Pons (tissue), 1 donor: ENCODE measurements around the gene BMP5.

Experiments used
- DNase-seq: peaks from one replicate; pipeline ENCODE4 v3.0.0-alpha.2; 2016; ENCODE audit warnings: low spot score

The BMP5 gene

DNA sequence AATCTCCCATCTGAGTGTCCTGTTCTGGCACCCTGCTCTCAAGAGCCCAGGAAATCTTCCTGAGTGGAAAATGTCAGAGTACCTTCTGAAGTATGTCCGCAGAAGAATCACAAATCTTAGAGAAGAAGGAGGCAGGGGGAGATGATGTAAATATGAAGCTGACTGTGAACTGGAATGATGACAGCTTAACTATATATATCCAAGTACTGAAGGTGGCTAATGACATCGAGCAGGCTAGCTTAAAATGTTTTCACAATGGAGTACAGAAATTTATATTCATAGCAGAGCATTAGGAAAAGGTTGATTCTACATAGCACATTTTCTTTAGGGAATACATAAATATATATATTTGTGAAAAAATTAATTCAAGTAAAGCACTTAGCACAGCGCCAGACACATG is 64.3 kb downstream of the BMP5 start:
- no peak for DNase-seq

DNA sequence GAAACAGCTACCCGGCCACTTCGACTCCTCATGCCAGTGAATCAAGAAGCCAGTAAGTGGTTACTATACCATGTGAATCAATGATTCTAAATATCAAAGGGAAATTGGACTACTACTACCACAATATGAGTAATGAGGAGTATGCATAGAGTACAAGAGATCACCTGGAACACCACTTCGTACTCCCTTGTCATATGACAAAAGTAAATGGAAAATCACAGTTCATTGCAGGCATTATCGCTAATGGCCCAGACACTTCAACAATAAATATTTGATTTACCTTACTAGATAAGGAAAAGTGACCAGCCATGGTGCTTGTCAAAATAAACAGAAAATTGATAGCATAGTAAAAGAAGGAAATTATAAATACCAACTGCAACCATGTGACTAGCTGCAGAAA is 73.1 kb downstream of the BMP5 start:
- no peak for DNase-seq

DNA sequence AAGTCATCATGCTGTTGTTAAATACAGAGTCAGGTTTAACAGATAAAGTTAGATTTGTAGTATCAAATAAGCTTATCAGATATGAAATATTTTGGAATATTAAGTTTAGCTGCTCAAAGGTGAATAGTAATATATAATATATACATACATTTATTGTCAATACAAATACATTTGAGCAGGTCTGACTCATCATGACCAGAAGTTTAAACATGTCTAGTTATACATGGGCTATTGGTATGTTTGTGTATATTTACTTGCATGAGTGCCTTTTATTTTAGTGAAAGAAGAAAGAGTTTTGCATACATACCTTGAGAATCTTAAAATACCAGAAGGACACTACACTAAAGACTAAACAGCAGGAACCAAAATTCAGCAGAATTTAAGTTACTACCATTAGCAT is 76.8 kb downstream of the BMP5 start:
- DNase-seq, result no peak

DNA sequence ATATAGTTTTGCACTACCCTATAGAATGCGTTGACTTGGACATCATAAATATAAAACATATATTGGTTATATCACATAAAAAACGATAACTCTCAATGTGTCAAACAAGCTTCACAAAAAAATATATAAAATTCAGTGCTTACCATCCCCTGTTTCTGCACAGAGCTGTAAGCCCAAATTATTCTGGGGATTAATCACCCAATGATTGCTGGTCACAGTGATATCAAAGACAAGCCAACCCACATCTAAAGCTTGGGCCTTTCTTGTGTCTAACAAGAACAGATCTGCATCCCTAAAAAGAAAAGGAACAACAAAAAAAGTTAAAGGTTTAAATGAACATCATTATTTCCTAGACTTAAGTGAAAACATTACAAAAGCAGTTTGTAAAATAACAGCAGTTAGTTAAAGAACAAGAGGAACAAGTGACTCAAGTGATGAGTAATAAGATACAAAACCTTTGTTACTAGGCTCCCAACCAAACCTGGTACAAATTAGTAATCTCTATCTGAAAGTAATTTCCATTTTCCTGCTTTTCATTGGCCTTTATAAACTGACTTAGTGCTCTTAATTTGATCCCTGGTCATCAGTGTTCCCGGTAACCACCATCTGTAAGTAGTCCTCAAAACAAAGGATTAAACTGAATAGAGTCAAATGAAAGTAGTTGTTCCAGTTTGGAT is 81.1 kb downstream of the BMP5 start:
- DNase-seq, result no peak

DNA sequence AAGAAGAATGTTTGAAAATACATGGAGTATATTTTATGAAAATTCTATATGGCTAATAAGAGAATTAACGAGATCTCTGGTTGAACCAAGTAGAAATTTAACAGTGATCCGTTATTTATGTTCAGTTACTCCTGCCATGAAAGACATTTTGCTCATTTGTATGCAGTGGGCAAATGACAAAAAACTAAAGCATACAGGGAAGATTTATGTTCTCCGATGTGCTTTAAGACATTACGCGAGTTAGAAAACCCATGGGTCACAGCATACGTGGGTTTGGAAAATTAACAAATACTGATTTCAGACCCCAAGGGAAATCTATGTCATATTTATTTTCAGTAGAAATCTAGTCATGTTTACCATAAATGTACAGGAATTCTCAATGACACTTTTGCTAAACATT is 90.1 kb downstream of the BMP5 start:
- no peak for DNase-seq

DNA sequence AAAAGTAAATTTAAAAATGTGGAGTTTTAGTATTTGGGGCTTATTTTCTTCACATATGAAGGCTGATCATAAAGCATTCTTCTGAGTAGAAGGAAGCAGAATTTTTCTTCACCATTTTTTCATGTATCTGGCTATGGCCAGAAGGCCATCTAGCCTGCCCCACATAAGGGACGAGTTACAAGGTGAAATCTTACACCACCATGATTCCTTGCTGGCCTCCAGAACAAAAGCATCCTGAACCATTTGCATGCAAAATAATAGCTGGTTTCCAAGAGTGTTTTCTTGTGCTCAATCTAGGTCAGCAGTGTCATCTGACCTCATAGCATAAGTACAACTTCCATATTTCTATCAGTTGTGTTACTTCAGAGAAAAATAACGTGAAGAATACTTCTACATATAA is 93.1 kb downstream of the BMP5 start:
- DNase-seq, result no peak

DNA sequence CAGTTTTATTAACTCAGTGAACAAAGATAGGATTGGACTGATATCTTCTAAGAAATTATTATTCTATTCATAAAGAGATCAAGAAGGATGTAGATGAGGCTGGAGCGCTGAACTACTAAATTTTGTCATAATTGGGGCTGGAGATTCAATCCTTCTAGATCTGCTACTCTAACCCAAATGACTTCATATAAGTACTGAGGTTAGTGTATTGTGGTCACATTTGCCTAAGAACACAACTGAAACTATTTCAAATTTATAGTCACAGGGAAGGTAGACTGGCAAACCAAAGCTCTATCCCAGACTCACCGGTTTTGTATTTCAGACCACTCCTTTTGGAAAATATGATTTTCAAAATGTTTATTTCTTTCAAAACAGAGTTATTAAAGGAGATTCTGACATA is 96.7 kb downstream of the BMP5 start:
- DNase-seq, result no peak

DNA sequence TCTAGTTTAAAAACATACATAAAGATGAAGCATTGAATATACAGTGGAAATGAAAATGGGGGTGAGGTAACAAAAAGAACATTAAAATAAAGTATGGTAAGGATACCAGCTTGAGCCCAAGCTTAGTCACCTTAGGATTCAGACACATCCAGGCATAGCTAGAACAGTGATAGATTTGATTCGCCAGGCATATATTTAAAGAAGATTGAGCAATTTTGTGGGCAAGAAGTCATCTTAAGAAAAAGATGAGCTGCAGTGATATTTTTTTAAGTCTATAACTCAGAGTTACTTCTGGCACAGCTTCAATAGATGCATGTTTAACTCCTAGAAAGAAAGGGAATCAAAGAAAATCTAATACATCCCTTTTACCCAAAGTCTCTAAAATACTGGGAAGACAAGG is 97.9 kb downstream of the BMP5 start:
- no peak for DNase-seq

DNA sequence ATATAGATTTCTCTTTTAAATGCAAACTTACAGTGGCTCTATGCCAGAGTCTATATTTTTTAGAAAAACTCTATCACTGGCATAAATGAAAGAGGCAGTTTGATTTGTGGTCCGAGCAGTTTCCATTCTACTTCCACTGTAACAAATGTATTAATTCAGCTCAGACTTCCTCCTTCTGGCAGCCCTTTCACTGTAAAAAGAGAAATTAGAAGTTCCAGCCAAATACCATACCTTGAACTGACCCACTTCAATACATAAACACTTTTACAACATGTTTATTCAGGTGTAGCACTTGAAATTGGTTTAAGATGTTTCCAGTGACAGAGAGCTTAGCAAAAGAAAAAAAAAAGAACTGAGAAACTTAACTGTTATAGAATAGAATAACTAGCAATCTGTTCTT is 99.3 kb downstream of the BMP5 start:
- no peak for DNase-seq

DNA sequence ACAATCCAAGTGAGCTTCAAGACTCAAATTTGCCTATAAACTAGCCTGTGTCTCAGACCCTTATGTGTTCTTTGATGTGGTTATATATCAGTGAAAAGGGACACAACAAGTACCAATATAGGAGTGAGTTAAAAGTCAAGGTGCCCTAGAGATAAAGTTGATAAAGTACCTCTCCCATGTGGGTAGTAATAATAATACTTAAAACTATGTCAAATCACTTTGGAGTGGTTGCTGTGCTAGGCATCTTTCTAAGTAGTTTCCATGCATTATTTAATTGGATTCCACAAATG is 100.4 kb downstream of the BMP5 start:
- DNase-seq, result no peak

DNA sequence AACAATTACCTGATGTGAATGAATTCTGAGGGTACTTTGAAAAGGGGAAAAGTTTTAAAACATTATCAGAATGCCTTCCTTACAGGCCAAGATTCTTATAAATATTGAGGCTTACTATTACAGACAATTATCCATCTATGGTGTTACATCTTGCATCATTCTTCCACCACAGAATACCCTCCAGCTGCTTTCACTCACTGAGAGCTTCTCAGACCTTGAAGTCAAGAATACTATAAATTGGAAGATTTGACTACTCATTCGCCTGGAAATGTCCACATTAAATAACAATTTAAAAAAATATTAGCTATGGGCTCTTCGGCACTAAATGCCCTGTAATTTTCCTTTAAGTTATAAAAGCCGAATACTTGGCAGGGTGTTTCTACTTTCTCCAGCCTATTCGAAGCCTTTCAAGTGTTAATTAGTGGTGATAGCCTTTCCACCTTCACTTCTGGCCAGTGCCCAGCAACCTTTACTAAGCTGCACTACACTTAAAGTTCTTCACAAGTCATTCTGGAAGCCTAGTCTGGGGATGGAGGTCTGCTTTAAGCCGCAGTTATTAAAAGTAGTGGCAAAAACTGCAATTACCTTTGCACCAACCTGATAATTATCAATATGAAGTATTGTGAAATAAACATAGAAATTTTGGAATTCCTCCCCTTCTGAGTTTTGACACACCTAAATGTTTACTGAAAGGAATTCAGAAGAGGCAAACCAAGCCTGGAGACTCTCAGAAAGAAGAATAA is 100.9 kb downstream of the BMP5 start:
- no peak for DNase-seq

DNA sequence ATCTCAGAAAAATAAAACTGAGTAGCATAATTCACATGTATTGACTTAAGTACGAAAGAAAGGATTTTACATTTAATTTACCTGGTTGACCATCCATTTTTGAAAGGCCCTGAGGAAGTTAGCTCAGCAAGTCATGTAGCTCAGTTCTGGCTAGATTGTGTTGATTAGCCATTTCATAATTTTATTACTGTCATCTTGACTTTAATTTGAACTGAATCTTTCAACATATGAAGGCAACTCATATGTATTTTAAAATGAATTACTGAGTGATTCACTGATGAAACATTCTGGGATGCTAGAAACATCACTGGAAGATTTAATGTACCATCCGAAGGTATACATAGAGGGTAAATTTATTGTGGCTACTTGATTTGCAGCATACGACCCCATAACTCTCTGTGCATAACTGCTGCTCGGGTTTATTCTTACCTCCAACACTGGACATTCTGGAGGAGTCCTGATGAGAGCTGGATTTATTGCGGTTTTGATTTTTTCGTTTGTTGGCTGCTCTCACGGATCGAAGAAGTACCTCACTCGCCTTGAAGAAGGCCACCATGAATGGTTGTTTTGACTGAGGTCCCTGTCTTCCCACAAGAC is 101.7 kb downstream of the BMP5 start:
- no peak for DNase-seq

DNA sequence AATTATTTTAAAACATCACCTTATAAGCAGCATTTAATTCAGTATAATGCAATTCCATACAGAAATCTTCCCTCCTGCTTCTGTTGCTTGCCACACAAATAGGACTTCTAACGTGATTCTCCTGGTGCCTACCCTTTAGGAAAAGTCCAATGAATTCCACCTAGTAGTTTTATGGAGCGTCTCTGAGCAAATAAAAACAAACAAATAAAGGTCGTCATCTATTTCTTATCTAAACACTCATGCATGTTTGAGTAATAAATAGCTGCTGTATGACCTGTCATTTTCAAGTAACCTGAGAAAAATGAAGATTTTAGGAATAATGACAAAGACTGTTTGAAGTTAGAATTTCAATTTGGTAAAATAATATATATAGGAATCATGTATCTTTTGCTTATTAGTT is 102.7 kb downstream of the BMP5 start:
- no peak for DNase-seq

DNA sequence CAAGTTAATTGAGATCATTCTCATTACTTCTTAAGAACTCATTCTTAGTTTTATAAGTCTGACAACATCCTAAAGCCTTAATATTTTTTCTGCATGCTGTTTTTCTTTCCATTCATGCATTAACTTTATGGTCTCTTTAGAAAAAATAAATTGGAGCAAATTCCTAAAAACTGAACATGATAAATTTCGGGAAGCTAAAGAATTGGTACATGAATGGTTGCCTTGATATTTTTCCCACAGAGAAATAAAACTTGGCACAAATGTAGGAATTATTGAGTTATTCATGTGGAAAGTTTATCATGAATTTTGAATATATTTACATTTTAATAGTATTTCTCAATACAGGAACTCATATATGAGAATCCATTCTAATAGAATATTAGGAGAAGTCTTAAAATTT is 115.9 kb downstream of the BMP5 start:
- no peak for DNase-seq

DNA sequence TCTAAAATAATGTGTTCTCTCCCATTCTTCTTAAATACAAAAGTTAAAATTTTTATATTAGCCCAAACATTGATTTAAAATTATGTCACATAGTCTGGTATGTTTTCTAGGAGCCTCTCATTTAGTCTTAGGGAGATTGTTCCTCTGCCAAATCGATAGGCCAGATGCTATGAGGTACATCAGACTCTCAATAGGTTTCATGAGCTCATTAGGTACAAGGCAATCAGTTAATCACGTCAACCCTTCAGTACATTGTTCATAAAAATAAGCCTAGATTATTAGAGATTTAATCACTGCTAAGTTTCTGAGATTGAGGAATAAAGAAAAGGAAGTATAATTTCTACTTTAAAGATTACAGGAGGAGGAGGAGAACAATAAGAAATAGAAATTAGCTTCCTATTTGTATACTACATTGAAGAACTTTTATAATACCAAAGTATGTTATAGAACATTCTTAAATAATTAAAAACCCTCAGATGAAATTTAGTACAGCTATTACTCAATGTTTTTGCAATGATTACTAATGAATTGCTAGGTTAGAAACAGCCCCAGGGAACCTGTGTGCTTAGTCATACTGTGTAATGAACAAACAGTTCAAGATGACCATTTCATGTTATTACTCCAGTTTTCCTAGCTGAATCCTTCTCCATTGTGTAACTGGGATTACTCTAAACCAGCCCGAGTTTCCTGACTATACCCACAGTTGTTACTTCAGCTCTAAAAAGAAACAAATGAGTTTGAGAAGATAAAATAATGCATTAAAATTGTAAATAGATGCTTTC is 117.0 kb downstream of the BMP5 start:
- no peak for DNase-seq

DNA sequence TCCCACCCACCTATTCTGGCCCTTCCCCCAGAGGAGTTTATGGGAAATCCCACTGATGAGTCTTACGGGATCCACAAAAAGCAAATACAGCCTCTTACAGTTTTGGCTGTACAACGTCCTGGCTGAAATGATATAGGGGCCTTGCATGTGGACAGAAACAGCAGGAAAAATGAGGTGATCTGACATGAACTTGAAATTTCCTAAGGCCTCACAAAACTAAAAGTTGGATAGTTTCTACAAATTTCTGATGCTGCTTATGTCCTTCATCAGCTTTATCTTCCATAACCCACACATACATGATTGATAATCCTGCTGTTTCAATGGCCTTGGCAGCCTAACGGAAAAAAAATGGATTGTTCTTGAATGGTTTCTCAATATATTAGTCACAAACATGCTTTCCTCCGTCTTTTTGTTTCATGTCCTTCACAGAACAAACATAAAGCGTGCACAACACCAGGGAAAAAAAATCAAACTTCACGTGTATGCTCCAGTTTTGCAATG is 118.8 kb downstream of the BMP5 start:
- no peak for DNase-seq

DNA sequence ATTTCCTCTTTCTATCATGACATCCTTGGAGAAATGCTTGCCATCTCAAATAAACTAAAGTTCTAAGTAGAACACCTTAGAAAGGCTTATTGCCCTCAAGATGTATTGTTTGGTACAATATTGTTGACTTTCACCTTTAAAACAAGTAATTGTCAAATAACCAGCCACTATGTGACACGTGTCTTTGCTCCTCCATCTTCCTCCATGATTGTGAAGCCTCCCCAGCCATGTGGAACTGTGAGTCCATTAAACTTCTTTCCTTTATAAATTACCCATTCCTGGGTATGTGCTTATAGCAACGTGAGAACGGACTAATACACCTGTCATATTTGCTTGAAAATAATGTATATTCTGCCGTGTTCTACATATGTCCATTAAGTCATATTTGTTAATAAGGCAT is 126.5 kb downstream of the BMP5 start:
- no peak for DNase-seq

DNA sequence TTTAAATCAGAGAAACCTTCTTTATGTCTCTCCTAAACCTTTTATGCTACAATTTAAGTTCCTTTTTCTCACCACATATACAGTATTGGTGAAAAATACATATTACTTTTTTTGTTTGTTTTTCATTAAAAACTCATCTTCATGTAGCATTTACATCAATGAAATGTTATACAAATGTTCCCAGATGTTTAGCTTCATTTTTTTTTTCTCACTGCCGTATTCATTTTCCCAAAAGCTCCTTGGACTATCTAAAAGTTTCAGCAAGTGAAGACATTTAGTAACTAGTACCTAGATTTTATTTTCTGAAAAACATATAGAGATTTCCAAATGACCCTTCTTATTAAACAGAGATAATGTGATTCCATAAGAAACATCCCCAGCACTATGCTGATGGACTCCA is 128.9 kb downstream of the BMP5 start:
- DNase-seq, result no peak

DNA sequence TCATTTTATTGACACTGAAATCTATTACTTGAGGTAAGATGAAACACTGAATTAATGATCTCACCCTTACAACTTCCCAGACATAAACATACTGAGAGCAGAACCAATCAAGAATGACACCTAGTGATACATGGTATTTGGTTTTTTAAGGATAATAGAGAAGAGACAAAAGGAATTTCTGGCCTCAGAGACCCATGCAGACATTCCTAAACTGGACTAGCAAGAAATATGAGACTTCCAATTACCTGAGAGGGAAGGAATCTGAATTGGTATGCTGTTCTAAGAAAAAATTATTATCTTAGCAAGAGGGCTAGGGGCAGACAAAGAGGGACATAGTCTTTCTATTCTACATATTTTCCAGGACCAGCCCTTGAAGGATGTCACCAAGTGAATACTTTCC is 141.1 kb downstream of the BMP5 start:
- no peak for DNase-seq

DNA sequence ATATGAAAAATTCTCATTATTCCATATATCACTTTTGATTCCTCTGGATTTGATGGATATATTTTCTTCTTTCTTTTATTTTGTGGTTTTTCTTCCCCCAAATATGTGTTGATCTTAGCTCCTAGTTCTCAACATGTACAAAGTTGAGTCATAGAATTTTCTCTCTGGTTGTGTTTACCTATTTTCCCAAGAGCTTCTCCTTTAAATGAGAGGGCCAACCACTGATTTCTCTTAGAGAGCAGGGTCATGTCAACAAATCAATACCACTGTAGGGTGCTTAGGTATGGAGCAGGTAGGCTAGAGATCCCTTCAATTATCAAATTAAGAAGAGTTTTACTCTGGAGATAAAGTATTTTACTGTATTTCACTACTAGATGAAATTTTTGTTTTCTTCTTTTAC is 145.7 kb downstream of the BMP5 start:
- DNase-seq, result no peak

DNA sequence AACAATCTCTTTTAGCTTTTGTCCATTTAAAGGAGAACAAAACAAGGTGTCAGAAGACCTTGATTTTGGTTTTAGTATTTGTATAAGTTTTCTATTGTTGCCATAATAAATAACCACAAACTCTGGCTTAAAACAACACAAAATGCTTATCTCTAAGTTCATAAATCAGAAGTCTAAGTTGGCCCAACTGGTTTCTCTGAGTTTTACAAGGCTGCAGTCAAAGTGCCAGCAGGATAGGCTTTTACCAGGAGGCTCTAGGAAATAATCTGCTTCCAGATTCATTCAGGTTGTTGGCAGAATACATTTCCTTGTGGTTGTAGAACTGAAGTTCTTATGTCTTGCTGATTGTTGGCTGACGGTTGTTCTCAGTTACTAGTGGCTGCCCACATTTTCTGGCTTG is 149.2 kb downstream of the BMP5 start:
- no peak for DNase-seq

DNA sequence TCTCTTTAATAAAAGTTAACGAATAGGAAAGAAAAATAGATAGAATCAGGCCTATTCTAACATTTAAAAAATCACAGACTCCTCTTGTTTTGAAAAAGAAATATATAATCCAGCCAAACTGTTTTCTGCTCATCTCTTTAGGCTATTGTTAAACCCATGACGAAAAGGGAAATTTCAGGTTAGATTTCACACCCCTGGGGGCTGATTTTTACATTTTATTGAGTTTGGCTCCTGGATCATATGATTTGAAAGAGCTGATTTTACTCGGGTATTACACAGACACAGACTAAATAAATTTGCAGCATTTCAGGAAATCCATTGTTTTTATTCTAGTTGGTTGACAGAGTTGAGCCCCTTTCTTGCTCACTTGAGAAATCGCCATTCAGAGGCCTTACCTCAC is 160.6 kb downstream of the BMP5 start:
- DNase-seq, result no peak

DNA sequence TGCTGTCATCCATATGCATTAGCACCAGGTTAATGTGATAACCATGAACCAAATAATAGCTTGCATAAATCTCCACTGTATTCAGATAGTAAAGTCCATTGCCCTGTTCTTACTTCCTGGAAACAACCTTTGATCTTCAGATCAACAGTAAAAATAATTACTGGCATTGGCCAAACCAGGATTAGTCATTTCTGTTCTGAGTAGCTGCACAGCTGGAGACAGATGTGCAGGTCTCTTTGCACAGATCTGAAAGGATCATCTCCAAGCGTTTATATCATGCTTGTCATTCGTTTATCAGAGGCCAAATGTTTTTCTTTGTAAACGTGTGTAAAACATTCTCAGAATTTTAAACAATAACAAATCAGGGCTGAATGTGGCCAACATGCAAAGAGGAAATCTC is 162.0 kb downstream of the BMP5 start:
- no peak for DNase-seq
